Gastroesophageal sphincter (tissue), 4 donors: ENCODE data around the gene ZNF653. TPM values are rescaled to one million over a fixed set of nuclear protein-coding genes. Genes with fewer than 3 reads are reported as not detected.

ENCODE experiments used
- ATAC-seq: fragments of 150-250 bp; one replicate; pipeline ENCODE4 v1.9.1; 2016; ENCODE audit warnings: mild to moderate bottlenecking, moderate library complexity
- H3K27ac ChIP-seq, 4 donors: fragments of 200-600 bp; sonication (generic) in 3 of 4; 1 replicate in 3 of 4; 2 replicates in 1 of 4; pipeline ENCODE4 v1.5.1; 2016 to 2019
- H3K27me3 ChIP-seq: fragments of 200-600 bp; sonication (generic); one replicate; pipeline ENCODE4 v1.5.1; 2019
- H3K36me3 ChIP-seq, 2 donors: fragments of 200-600 bp; sonication (generic); one replicate each; pipeline ENCODE4 v1.5.1; 2019; ENCODE audit warnings: control low read depth in 1 of 2
- H3K4me1 ChIP-seq, 3 donors: fragments of 200-600 bp; sonication (generic); 1 replicate in 2 of 3; 2 replicates in 1 of 3; pipeline ENCODE4 v1.5.1; 2016 to 2019; ENCODE audit warnings: control low read depth in 2 of 3
- H3K4me3 ChIP-seq, 2 donors: fragments of 200-600 bp; sonication (generic); one replicate each; pipeline ENCODE4 v1.5.1; 2019; ENCODE audit warnings: mild to moderate bottlenecking in 1 of 2, moderate library complexity in 1 of 2
- H3K9me3 ChIP-seq, 3 donors: fragments of 200-600 bp; sonication (generic); one replicate each; pipeline ENCODE4 v1.5.1; 2017 to 2019; ENCODE audit warnings: control low read depth in 2 of 3
- CTCF ChIP-seq, 4 experiments: fragments of 200-600 bp in 2 of 4; fragments of 450-650 bp in 2 of 4; sonication (generic) in 1 of 4; IDR thresholded peaks; one replicate each; pipeline ENCODE4 v1.5.1; 2017 to 2019; ENCODE audit warnings: antibody characterized with exemption in 4 of 4, mild to moderate bottlenecking in 2 of 4, moderate library complexity in 2 of 4
- EP300 ChIP-seq: sonication (generic); formaldehyde crosslinking; IDR thresholded peaks from one replicate; pipeline ENCODE4 v1.6.1; 2017; ENCODE audit warnings: antibody characterized with exemption, mild to moderate bottlenecking
- POLR2A ChIP-seq, 2 donors: fragments of 450-650 bp; IDR thresholded peaks; one replicate each; pipeline ENCODE4 v1.6.1; 2017; ENCODE audit warnings: antibody characterized with exemption in 2 of 2, mild to moderate bottlenecking in 2 of 2, moderate library complexity in 1 of 2
- POLR2AphosphoS5 ChIP-seq: sonication (generic); formaldehyde crosslinking; IDR thresholded peaks from one replicate; pipeline ENCODE4 v1.6.1; 2017; ENCODE audit warnings: antibody characterized with exemption
- WGBS, 2 donors: methylation state at CpG; one replicate each; pipeline ENCODE4 v1.1.5; 2018; ENCODE audit warnings: low coverage in 1 of 2; 5-methylcytosine and 5-hydroxymethylcytosine counted together
- total RNA-seq, 4 donors: library from RNA; depleted of rRNA; stranded (reverse); fragments of >200 nt; gene quantifications; one replicate each; pipeline ENCODE4 v1.1.0, GENCODE V29; 2016

ZNF653 gene
- total RNA-seq, 4 donors from 2014 or later: 5.1 to 20.4 (median 10.6) TPM

DNA sequence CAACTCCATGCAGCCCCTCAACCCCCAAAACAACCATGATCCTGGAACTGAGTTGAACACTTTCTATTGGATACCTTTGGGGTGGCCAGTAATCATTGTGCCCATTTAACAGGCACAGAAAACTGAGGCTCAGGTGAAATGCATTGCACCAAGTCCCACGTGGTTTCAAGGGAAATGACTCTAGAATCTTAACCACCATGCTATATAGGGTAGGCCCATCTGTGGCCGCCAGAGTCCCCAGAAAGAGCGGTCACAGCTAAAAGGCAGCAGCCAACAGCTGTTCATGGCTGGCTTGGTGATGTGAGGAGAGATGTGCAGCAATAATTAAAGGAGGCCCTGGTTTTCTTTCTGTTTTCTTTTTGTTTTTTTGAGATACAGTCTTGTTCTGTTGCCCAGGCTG, 35.6 kb upstream of the ZNF653 start:
- no peak for ATAC-seq
- peaks cover 8% of the 10 kb centered on the region for H3K27me3 ChIP-seq
- H3K4me1 ChIP-seq: peaks cover 0 to 89% (median 3%) of the 10 kb centered on the region in 3 donors
- no peak for TF ChIP-seq POLR2A (IDR thresholded peaks at IDR 0.05)
- TF ChIP-seq CTCF (IDR thresholded peaks at IDR 0.05): no peak
- TF ChIP-seq POLR2AphosphoS5: no peak
- no peak for TF ChIP-seq EP300
- H3K36me3 ChIP-seq: peaks cover 0 to 44% of the 10 kb centered on the region in 2 donors
- 38 to 55% methylated on average over 3 of the region's 3 CpGs for WGBS, 2 donors
- H3K9me3 ChIP-seq: no peaks in the 10 kb centered on the region
- H3K4me3 ChIP-seq: peak overlapping the region; percentile 65 to 68
- H3K27ac ChIP-seq: peak overlapping the region; percentile 94 to 98 (median 96)

- ATAC-seq: no peak
- TF ChIP-seq POLR2A (IDR thresholded peaks at IDR 0.05) (no peak), CTCF (IDR thresholded peaks at IDR 0.05) (no peak), POLR2AphosphoS5 (no peak), EP300 (no peak)
- Histone ChIP-seq H3K9me3 (no peaks in the 10 kb centered on the region), H3K36me3 (peaks cover 0 to 38% of the 10 kb centered on the region in 2 donors), H3K4me3 (peak overlapping the region; percentile 65 to 68), H3K4me1 (peaks cover 0 to 90% (median 3%) of the 10 kb centered on the region in 3 donors), H3K27ac (peak overlapping the region; percentile 94 to 98 (median 96)), H3K27me3 (peaks cover 8% of the 10 kb centered on the region)
- no CpG with 5 or more reads among the region's 5 CpGs for WGBS, 2 donors
Observed at GRCh38 chr19:11540645-11541044, 35.0 kb upstream of the ZNF653 start.

DNA sequence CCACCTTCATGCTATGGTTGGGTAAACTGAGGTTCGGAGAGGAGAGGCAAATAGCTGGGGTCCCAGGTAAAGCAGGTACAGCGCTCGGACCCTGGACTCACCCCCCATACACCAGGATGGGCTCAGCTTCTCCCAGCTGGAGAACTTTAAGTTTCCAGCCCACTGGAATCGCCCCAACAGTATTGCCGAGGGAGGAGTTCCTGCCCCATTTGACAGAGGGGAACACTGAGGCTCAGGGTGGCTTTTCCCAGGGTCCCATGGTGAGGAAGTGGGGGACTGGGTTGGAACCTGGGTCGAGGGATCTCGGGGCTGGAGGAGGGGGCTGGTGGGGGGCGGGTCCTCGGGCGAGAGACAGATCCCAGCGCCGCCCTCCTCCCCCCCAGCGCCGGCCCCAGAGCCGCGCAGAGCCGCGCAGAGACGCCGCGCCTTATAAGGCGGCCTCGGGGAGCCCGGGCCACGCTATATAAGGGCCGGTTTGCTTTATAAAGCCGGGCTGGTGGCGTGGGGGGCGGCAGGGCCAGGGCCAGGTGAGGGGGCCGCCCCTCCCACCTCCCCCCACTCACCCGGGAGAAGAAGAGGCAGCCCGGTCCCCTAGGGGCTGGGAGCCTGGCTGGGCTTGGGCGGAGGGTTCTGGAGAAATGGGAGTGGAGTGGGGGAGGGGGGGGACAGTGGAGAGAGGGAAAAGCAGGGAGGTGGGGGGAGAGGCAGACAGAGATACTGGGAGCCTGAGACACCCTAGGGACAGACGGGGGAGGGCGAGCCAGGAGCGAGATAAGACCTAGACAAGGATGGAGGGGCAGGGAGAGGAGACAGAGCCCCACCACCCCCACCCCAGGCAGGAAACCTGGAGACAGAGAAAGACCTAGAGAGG, 34.1 kb upstream of the ZNF653 start:
- TF ChIP-seq EP300 (no peak), POLR2AphosphoS5 (peak; percentile 58), POLR2A (IDR thresholded peaks at IDR 0.05) (peak; percentile 60 to 69), CTCF (IDR thresholded peaks at IDR 0.05) (no peak)
- ATAC-seq: peak; percentile 66
- H3K4me1 ChIP-seq: peaks cover 0 to 91% (median 6%) of the 10 kb centered on the region in 3 donors

GRCh38 chr19:11538232-11539036, 32.8 kb upstream of the ZNF653 start, which contains the start of gene CNN1:
Gene CNN1 (plus strand): TSS chr19:11538851. CDS start chr19:11538928, 77 bp downstream.
- peak within 1 kb of the TSS; percentile 94 to 98 (median 96) for H3K27ac ChIP-seq
- WGBS, 2 donors: 7 to 33% methylated on average over 4 to 8 of the region's 21 CpGs

More for the DNA sequence above, 34.1 kb upstream of the ZNF653 start:
- Histone ChIP-seq H3K27me3 (peaks cover 8% of the 10 kb centered on the region), H3K27ac (peak overlapping the region; percentile 94 to 98 (median 96)), H3K4me3 (peak overlapping the region; percentile 65 to 68), H3K36me3 (peaks cover 0 to 31% of the 10 kb centered on the region in 2 donors), H3K9me3 (no peaks in the 10 kb centered on the region)
- 0 to 13% methylated on average over 1 to 7 of the region's 36 CpGs for WGBS, 2 donors

More at GRCh38 chr19:11538232-11539036, 32.8 kb upstream of the ZNF653 start, which contains the start of gene CNN1:
- Histone ChIP-seq H3K27me3 (peaks cover 8% of the 10 kb centered on the region), H3K36me3 (peaks cover 0 to 20% of the 10 kb centered on the region in 2 donors), H3K4me1 (peaks cover 0 to 80% (median 6%) of the 10 kb centered on the region in 3 donors), H3K9me3 (no peaks in the 10 kb centered on the region), H3K4me3 (peak within 1 kb of the TSS; percentile 65 to 68)
- TF ChIP-seq EP300: no peak
- peak; percentile 98 for TF ChIP-seq POLR2A (IDR thresholded peaks at IDR 0.05)
- TF ChIP-seq CTCF (IDR thresholded peaks at IDR 0.05): no peak
- peak; percentile 99 for TF ChIP-seq POLR2AphosphoS5
- peak; percentile 80 for ATAC-seq
